ENCODE data around the gene GNG14.
A peak's percentile ranks its signal among the peaks of the same experiment; 100 is the strongest.

Gene GNG14

DNA sequence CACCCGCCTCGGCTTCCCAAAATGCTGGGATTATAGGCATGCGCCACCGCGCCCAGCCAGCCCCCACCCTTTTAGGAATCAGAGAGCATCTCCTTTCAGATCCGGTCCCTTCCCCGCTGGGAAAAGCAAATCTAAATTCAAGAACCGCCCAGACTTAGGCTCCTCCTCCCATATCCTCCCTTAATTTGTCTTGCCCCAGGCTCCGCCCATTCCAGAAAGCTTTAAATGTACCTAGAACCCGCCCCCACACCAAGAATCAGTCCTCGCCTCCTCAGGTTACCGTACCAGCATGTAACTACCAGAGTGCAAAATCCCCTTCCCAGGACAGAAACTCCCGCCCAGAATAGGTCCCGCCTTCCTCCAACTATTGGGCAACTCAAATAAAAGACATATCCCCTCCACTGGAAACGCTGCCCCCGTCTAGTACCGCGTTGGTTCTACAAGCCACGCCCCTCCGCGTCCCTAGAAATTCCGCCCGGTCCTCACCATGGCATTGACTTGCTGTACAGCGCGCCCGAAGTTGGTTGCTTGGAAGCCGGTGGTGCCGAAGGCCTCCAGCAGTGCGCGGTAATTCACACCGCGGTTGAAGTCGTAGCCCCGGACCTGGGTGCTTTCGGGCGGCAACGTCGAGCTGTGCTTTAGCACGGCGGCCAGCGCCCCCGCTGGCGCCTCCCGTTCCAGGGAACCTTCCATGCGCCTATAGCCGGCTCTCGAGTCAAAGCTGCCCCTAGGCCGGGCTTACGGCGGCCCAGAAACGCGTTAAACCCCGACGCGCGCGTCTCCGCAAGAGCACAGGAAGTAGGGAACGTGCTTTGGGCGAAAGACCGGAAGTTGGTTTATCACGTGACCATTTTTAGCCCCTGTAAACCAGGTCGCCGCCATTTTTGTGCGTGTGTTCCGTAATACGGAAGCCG is 6.5 kb upstream of the GNG14 start, which contains the start of gene DHPS:
DHPS (minus strand) TSS at position 807 of the 914 bp plus-strand sequence; CDS start at position 693, 114 bp downstream.
- no peak within 1 kb of the TSS for H2BK12ac ChIP-seq (ENCODE audit: low read length in 2 of 2)

DNA sequence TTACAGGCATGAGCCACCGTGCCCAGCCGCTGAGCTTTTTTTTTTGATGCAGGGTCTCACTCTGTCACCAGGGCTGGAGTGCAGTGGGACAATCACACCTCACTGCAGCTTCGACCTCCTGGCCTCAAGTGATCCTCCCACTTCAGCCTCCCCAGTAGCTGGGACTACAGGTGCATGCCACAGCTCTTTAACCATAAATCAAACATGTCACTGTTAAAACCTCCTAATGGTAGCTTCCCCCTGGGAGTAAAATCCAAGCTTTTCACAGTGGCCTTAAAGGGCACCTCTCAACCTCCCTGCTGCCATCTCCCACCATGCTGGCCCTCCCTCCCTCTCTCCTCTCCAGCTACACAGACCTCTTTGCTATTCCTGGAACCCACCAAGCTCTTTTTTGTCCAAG is 2.0 kb upstream of the GNG14 start:
- H3K9ac ChIP-seq (ENCODE audit: low read length), result no peak overlapping the region
- peaks cover 19 to 30% of the 10 kb centered on the region in 2 experiments for H3K36me3 ChIP-seq (ENCODE audit: control insufficient read depth in 1 of 2, insufficient read depth in 2 of 2, low read depth in 1 of 2, low read length in 2 of 2)
- DNase-seq, result no peak
- H3K4me2 ChIP-seq (ENCODE audit: low read length, poor library complexity, severe bottlenecking), result no peak overlapping the region
- H3K14ac ChIP-seq (ENCODE audit: low read length in 2 of 2), result no peak overlapping the region
- H2AFZ ChIP-seq (ENCODE audit: low read depth, low read length), result no peak overlapping the region
- no peaks in the 10 kb centered on the region for H3K9me3 ChIP-seq (ENCODE audit: control insufficient read depth, low read length)
- H2BK15ac ChIP-seq (ENCODE audit: low read depth, poor library complexity, severe bottlenecking), result no peak overlapping the region
- H3K27ac ChIP-seq (ENCODE audit: low read length, poor library complexity, severe bottlenecking), result no peak overlapping the region
- no peak overlapping the region for H2BK120ac ChIP-seq (ENCODE audit: low read depth, low read length)
- H2AK5ac ChIP-seq (ENCODE audit: low read length, severe bottlenecking), result no peak overlapping the region
- no peak overlapping the region for H3K4ac ChIP-seq (ENCODE audit: low read depth in 1 of 2, low read length in 2 of 2)
- no peak overlapping the region for H3K18ac ChIP-seq (ENCODE audit: low read depth in 1 of 2, low read length in 2 of 2)
- H3K79me1 ChIP-seq (replicated peaks; ENCODE audit: low read length, poor library complexity, severe bottlenecking), result peaks cover 4% of the 10 kb centered on the region
- no peak overlapping the region for H4K91ac ChIP-seq (ENCODE audit: low read length)
- 92% methylated on average over 3 of the region's 3 CpGs for WGBS
- no peak overlapping the region for H3K4me3 ChIP-seq (ENCODE audit: insufficient read depth in 1 of 2, low read depth in 1 of 2, low read length in 2 of 2)
- H3K23ac ChIP-seq (ENCODE audit: low read length in 2 of 2), result no peak overlapping the region
- no peak overlapping the region for H2BK5ac ChIP-seq (ENCODE audit: low read depth, low read length, poor library complexity, severe bottlenecking)
- no peaks in the 10 kb centered on the region for H3K27me3 ChIP-seq (ENCODE audit: control insufficient read depth in 1 of 2, insufficient read depth in 1 of 2, low read length in 2 of 2)
- H2BK12ac ChIP-seq (ENCODE audit: low read length in 2 of 2), result no peak overlapping the region
- no peak overlapping the region for H4K8ac ChIP-seq (ENCODE audit: low read length)
- no peaks in the 10 kb centered on the region for H3K4me1 ChIP-seq (ENCODE audit: control insufficient read depth, insufficient read depth, low read depth, low read length)

More for the DNA sequence above, 6.5 kb upstream of the GNG14 start, which contains the start of gene DHPS:
- Histone ChIP-seq H2BK5ac (ENCODE audit: low read depth, low read length, poor library complexity, severe bottlenecking) (peak within 1 kb of the TSS; percentile 47), H3K23ac (ENCODE audit: low read length in 2 of 2) (peak within 1 kb of the TSS in 1 of 2 experiments; percentile 11), H3K27ac (ENCODE audit: low read length, poor library complexity, severe bottlenecking) (peak within 1 kb of the TSS; percentile 92), H3K18ac (ENCODE audit: low read depth in 1 of 2, low read length in 2 of 2) (peak within 1 kb of the TSS; percentile 29 to 75), H2BK120ac (ENCODE audit: low read depth, low read length) (no peak within 1 kb of the TSS), H4K91ac (ENCODE audit: low read length) (peak within 1 kb of the TSS; percentile 53), H2AFZ (ENCODE audit: low read depth, low read length) (peak within 1 kb of the TSS; percentile 19), H3K4me1 (ENCODE audit: control insufficient read depth, insufficient read depth, low read depth, low read length) (peaks cover 6% of the 10 kb centered on the region), H3K27me3 (ENCODE audit: control insufficient read depth in 1 of 2, insufficient read depth in 1 of 2, low read length in 2 of 2) (no peaks in the 10 kb centered on the region), H4K8ac (ENCODE audit: low read length) (peak within 1 kb of the TSS; percentile 97), H3K36me3 (ENCODE audit: control insufficient read depth in 1 of 2, insufficient read depth in 2 of 2, low read depth in 1 of 2, low read length in 2 of 2) (peaks cover 38% of the 10 kb centered on the region in 2 experiments), H3K14ac (ENCODE audit: low read length in 2 of 2) (no peak within 1 kb of the TSS), H2AK5ac (ENCODE audit: low read length, severe bottlenecking) (no peak within 1 kb of the TSS), H2BK15ac (ENCODE audit: low read depth, poor library complexity, severe bottlenecking) (peak within 1 kb of the TSS; percentile 63), H3K9me3 (ENCODE audit: control insufficient read depth, low read length) (no peaks in the 10 kb centered on the region), H3K4me2 (ENCODE audit: low read length, poor library complexity, severe bottlenecking) (peak within 1 kb of the TSS; percentile 80), H3K4me3 (ENCODE audit: insufficient read depth in 1 of 2, low read depth in 1 of 2, low read length in 2 of 2) (peak within 1 kb of the TSS; percentile 74 to 92), H3K9ac (ENCODE audit: low read length) (peak within 1 kb of the TSS; percentile 100), H3K79me1 (replicated peaks; ENCODE audit: low read length, poor library complexity, severe bottlenecking) (peaks cover 21% of the 10 kb centered on the region), H3K4ac (ENCODE audit: low read depth in 1 of 2, low read length in 2 of 2) (peak within 1 kb of the TSS; percentile 33 to 39)
- DNase-seq, result peak; percentile 98
- WGBS, result under 1% methylated on average over 68 of the region's 68 CpGs

DNA sequence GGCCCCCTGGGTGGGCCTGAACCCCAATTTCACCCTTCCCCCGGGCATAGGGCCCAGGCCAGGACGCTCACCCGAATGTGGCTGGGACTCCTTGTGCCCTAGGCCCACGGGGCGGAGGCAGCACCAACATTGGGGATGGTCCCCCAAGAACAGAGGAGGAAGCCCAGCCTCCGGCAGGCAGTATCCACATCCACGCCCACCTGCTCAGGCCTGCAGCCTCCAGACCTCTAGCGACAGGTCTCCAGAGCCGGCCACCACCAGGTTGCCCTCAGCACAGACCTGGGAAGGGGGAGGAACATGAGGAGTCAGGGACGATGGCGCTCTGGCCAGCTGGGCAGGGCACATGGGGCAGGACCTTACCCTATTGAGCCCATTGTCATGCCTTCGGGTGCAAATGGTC is 1.2 kb downstream of the GNG14 start:
- Histone ChIP-seq H2BK12ac (ENCODE audit: low read length in 2 of 2) (no peak overlapping the region), H2BK15ac (ENCODE audit: low read depth, poor library complexity, severe bottlenecking) (no peak overlapping the region), H3K4me2 (ENCODE audit: low read length, poor library complexity, severe bottlenecking) (no peak overlapping the region), H3K4me3 (ENCODE audit: insufficient read depth in 1 of 2, low read depth in 1 of 2, low read length in 2 of 2) (no peak overlapping the region), H3K9me3 (ENCODE audit: control insufficient read depth, low read length) (no peaks in the 10 kb centered on the region), H2AFZ (ENCODE audit: low read depth, low read length) (no peak overlapping the region), H3K27me3 (ENCODE audit: control insufficient read depth in 1 of 2, insufficient read depth in 1 of 2, low read length in 2 of 2) (no peaks in the 10 kb centered on the region), H3K4ac (ENCODE audit: low read depth in 1 of 2, low read length in 2 of 2) (no peak overlapping the region), H3K23ac (ENCODE audit: low read length in 2 of 2) (no peak overlapping the region), H3K4me1 (ENCODE audit: control insufficient read depth, insufficient read depth, low read depth, low read length) (no peaks in the 10 kb centered on the region), H3K18ac (ENCODE audit: low read depth in 1 of 2, low read length in 2 of 2) (no peak overlapping the region), H2AK5ac (ENCODE audit: low read length, severe bottlenecking) (no peak overlapping the region), H3K27ac (ENCODE audit: low read length, poor library complexity, severe bottlenecking) (no peak overlapping the region), H4K8ac (ENCODE audit: low read length) (no peak overlapping the region), H4K91ac (ENCODE audit: low read length) (no peak overlapping the region), H3K36me3 (ENCODE audit: control insufficient read depth in 1 of 2, insufficient read depth in 2 of 2, low read depth in 1 of 2, low read length in 2 of 2) (peaks cover 32 to 41% of the 10 kb centered on the region in 2 experiments), H3K14ac (ENCODE audit: low read length in 2 of 2) (no peak overlapping the region), H2BK120ac (ENCODE audit: low read depth, low read length) (no peak overlapping the region), H3K79me1 (replicated peaks; ENCODE audit: low read length, poor library complexity, severe bottlenecking) (peaks cover 9% of the 10 kb centered on the region), H2BK5ac (ENCODE audit: low read depth, low read length, poor library complexity, severe bottlenecking) (no peak overlapping the region), H3K9ac (ENCODE audit: low read length) (no peak overlapping the region)
- 90% methylated on average over 12 of the region's 12 CpGs for WGBS
- DNase-seq, result no peak

DNA sequence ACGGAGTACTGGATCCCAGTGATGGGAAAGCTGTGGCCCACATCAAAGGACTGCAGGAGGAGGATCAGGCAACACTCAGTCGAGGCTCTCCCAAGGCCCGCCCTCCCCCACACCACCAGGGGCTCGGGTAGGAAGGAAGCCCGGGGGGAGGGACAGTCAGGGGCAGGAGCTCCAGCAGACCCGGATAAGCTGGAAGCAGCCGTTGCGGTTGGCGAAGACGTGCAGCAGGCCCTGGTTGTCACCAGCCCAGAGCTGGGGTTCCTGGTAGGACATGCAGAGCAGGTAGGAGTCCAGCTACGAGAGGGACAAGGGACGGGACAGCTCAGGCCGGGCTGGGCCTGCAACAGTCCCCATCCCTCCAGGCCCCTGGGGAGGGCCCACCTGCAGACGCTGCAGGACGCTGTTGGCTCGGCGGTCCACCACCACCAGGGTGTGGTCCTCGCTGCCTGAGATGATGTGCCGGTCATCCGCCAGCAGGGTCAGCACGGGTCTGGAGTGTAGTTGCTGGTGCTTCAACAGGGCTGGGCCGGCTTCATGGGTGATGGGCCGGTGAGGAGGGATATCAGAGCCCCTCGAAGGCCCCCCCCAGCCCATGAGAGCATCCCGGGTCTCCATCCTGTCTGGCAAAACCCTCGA is 1.9 kb downstream of the GNG14 start:
- no peak overlapping the region for H3K4me3 ChIP-seq (ENCODE audit: insufficient read depth in 1 of 2, low read depth in 1 of 2, low read length in 2 of 2)
- H3K9ac ChIP-seq (ENCODE audit: low read length), result no peak overlapping the region
- H3K36me3 ChIP-seq (ENCODE audit: control insufficient read depth in 1 of 2, insufficient read depth in 2 of 2, low read depth in 1 of 2, low read length in 2 of 2), result peaks cover 35 to 44% of the 10 kb centered on the region in 2 experiments
- H2BK5ac ChIP-seq (ENCODE audit: low read depth, low read length, poor library complexity, severe bottlenecking), result no peak overlapping the region
- H3K18ac ChIP-seq (ENCODE audit: low read depth in 1 of 2, low read length in 2 of 2), result no peak overlapping the region
- H2AK5ac ChIP-seq (ENCODE audit: low read length, severe bottlenecking), result no peak overlapping the region
- H2BK15ac ChIP-seq (ENCODE audit: low read depth, poor library complexity, severe bottlenecking), result no peak overlapping the region
- H3K23ac ChIP-seq (ENCODE audit: low read length in 2 of 2), result no peak overlapping the region
- H3K4me1 ChIP-seq (ENCODE audit: control insufficient read depth, insufficient read depth, low read depth, low read length), result peaks cover 2% of the 10 kb centered on the region
- H4K91ac ChIP-seq (ENCODE audit: low read length), result no peak overlapping the region
- H3K14ac ChIP-seq (ENCODE audit: low read length in 2 of 2), result no peak overlapping the region
- no peak overlapping the region for H3K27ac ChIP-seq (ENCODE audit: low read length, poor library complexity, severe bottlenecking)
- no peak overlapping the region for H3K4ac ChIP-seq (ENCODE audit: low read depth in 1 of 2, low read length in 2 of 2)
- no peak overlapping the region for H2AFZ ChIP-seq (ENCODE audit: low read depth, low read length)
- H3K27me3 ChIP-seq (ENCODE audit: control insufficient read depth in 1 of 2, insufficient read depth in 1 of 2, low read length in 2 of 2), result no peaks in the 10 kb centered on the region
- peaks cover 12% of the 10 kb centered on the region for H3K79me1 ChIP-seq (replicated peaks; ENCODE audit: low read length, poor library complexity, severe bottlenecking)
- H3K4me2 ChIP-seq (ENCODE audit: low read length, poor library complexity, severe bottlenecking), result no peak overlapping the region
- H2BK120ac ChIP-seq (ENCODE audit: low read depth, low read length), result no peak overlapping the region
- peak overlapping the region; percentile 19 for H4K8ac ChIP-seq (ENCODE audit: low read length)
- H3K9me3 ChIP-seq (ENCODE audit: control insufficient read depth, low read length), result no peaks in the 10 kb centered on the region
- 87% methylated on average over 24 of the region's 26 CpGs for WGBS
- no peak for DNase-seq
- H2BK12ac ChIP-seq (ENCODE audit: low read length in 2 of 2), result no peak overlapping the region

Measured in mesenchymal stem cell (in vitro differentiated cells and primary cell).